Retina (tissue), 1 donor: ENCODE measurements around the gene MAGI2.

ENCODE experiments used
- DNase-seq: peaks from one replicate; pipeline ENCODE4 v3.0.0-alpha.2; 2016

Gene MAGI2

GRCh38 chr7:78879206-78879605 is 574.3 kb downstream of the MAGI2 start:
- DNase-seq: no peak

DNA sequence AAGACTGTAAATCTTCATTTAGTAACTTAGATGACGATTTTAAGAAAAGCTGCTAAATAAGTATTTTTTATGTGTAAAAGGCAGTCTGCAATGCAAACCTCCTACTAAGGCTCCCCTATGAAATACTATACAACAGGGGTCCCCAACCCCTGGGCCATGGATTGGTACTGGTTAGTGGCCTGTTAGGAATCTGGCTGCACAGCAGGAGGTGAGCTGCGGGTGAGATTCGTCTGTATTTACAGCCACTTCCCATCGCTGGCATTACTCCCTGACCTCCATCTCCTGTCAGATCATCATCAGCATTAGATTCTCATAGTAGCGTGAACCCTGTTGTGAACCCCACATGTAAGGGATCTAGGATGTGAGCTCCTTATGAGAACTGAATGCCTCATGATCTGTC is 580.4 kb downstream of the MAGI2 start:
- DNase-seq: no peak

DNA sequence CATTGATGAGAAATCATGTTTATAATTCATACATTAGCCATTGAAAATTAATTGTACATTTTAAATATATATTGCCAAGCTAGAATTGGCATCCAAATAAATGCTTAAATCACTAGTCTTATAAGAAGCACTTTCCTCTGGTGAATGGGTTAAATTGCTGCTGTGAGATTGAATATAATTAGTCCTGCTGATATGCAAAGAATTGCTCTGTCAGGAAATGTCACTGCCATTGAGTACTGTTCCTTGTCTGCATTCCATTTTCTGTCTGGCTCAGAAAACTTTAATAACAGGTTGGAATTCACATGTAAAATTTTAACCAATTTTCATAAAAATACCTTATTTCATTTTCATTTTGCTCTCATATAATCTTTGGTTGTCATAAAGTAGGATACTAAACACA is 589.1 kb downstream of the MAGI2 start:
- no peak for DNase-seq

GRCh38 chr7:78863281-78863680 is 590.2 kb downstream of the MAGI2 start:
- peak; percentile 12 for DNase-seq

GRCh38 chr7:78862411-78862900 is 591.0 kb downstream of the MAGI2 start:
- DNase-seq: no peak

- DNase-seq: no peak
Measured at GRCh38 chr7:78852951-78853350, 600.5 kb downstream of the MAGI2 start.

DNA sequence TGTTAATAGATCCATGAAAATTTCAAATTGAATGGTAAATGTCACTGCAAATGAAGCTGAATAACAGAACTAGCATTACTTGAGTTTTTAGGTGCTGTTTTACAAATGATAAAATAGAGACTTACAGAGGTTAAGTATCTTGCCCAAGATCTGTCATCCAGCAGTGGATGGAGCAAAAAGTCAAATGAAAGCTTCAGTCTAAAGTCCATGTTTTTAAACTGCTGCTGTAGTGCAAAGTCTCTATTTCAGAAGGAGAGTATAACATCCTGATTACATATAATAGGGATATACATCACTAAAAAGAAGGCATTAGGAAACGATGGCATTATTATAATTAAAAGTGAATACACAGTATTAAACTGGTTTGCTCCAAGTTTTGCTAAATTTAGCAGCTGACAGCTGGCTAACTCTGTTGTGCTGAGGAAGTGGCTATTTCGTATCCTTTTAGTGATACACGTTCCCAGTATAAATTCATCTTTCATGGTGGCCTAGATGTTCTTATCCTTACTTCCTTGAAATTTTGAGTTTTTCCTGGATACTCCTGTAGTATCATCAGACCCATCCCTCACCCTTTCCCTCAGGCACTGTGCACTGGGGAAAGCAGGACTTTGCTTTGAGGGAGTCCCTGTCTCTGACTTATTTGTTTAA is 603.2 kb downstream of the MAGI2 start:
- no peak for DNase-seq

DNA sequence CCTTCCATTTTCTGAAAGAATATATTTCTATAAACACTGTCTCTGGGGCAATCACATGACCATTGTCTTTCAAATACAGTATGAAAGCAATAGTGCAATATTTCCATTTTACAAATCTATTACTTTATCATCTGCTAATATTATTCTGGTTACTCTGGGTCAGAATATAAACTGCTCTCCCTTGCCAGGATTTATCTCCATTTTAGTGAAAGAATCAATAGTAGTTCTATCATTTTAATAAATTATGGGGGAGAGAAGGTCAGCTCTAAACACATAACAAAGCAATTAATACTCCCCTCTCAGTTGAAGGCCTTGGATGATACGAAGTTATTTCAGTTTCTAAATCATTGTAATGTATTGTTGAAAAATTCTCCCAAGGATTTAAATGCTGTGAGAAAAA is 608.3 kb downstream of the MAGI2 start:
- DNase-seq: no peak

- DNase-seq: no peak
Measured at GRCh38 chr7:78842068-78842467, 611.4 kb downstream of the MAGI2 start.

GRCh38 chr7:78835897-78836296 is 617.6 kb downstream of the MAGI2 start:
- DNase-seq: no peak

DNA sequence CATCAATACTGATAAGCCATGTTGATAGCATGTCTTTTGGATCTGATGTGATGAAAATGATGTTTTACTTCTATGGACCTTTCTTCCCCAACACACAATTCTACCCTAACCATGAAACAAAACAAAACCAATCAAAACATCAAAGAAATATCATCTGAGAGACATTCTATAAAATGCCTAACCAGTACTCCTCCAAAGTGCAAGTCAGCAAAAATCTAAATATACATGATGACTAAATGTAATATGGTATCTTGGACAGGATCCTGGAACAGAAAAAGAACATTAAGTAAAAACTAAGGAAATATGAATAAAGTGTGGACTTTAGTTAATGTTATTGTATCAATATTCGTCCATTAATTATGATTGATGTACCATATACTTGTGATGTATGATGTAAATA is 625.1 kb downstream of the MAGI2 start:
- DNase-seq: no peak

DNA sequence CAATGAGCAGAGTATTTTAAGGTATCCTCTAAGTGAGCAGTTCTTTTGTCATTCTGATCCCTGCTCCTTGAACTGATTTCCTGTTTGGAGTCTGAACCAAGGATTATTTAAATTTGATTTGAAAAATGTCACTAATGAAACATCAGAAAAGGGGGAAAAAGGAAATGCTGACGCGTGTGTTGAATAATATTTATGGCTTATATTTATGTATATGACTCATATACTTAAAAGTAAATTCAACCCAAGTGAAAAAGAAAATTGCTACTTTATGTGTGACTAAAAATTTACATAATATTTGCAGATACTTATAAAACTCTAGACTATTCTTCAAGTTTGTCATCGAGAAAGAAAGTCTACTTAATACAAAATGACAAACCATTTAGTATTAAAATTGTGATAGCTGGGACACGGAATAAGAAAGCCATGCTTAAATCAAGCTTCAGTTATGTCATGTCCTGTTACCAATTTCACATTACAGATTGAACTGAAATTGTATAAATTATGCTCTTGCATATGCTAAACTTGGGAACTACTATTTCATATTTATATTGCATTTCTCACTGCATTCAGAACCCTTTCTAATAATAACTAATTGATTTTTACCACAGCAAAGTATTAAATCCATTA is 649.9 kb downstream of the MAGI2 start:
- DNase-seq: no peak

DNA sequence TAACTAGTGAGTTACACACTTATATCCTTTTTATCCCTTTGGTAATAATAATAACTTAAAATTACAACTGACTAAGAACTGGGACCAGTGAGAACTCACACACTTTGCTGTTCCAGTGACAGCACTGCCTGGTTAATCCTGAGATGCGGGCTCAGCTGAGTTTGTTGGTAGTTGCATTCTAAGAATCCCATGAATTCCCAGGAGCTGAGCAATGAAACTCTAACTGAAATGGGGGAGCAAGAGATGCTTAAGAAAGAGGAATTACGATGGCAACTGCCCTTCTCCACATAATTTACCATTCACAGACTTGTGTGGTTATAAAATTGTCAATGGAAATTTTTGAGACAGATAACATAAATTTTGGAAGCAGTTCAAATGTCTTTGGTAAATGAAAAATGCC is 659.4 kb downstream of the MAGI2 start:
- DNase-seq: no peak

GRCh38 chr7:78792624-78793023 is 660.8 kb downstream of the MAGI2 start:
- no peak for DNase-seq

- DNase-seq: no peak
Measured at GRCh38 chr7:78792006-78792405, 661.5 kb downstream of the MAGI2 start.

GRCh38 chr7:78788464-78788863 is 665.0 kb downstream of the MAGI2 start:
- DNase-seq: no peak

- no peak for DNase-seq
Measured at GRCh38 chr7:78787854-78788253, 665.6 kb downstream of the MAGI2 start.

DNA sequence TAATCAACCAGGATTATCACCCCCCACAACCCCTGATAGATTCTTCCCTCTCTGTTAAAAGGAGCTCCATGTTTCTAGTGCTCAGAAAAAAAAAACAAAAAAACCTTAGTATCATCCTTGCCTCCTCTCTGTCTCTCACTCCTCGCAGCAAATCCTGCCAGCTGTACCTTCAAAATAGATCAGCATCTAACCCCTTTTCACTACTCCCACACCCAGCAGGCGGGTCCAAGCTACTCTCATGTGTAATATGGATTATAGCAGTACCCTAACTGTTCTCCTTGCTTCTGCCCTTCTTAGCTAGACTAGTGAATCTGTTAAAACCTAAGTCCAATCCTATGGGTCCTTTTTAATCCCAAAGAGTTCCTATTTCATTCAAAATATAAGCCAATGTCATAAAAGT is 667.4 kb downstream of the MAGI2 start:
- DNase-seq: no peak

GRCh38 chr7:78783179-78783962 is 670.1 kb downstream of the MAGI2 start:
- no peak for DNase-seq

DNA sequence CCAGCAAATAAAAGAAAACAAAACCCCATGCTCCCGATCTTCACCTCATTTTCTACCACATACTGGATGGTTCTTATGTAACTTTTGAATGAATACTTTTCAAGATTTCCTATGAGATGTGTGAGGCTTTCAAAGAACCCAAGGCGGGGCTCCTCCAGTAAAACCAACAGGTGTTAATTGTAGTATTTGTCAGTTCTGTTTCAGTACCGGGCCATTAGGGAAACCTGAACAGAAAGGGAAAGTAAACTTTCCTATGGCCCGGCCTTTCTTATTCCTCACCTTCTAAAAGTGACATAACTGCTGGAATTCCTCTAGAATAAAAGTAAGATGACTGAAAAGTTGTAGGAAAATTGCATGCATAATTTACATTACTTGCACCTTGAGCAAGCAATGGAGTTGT is 672.9 kb downstream of the MAGI2 start:
- DNase-seq: no peak

DNA sequence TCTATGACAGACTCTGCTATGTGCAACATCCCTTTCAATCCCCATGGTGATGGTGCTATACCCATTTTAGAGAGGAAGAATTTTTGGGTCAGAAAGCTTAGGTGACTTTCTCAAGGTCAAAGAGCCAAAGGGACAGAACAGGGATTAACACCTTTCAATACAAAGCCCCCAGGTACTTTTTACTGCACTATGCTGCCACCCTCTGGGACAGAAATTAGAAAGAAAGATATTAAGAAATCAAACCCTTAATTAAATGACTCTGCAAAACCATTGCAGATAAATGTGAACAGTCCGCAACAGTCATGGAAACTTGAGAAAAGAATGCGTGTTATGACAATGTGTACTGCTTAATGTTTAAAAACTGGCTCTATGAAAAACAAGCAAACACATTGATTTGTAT is 673.7 kb downstream of the MAGI2 start:
- no peak for DNase-seq

DNA sequence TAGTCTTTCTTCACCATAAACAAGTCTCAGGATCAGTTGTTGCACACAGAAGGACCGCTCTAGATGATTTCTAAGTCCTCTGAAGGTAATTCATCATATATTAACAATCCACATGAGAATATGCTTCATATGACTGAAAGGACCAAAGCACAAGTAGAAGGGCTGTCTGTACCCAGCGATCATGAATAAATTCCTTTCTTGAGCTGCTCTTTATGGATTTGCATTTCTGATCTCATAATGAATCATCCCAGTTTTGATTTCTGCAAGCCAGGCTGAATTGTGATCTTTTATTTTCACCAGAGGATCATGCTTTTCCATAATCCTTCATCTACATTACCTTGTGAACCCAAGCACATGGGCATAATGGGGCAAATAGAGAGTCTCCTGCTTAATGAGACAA is 675.6 kb downstream of the MAGI2 start:
- DNase-seq: no peak

- DNase-seq: peak; percentile 70
Measured at GRCh38 chr7:78770422-78771410, 682.8 kb downstream of the MAGI2 start.
